ENCODE measurements around the gene TPO. TPM values are rescaled to one million over a fixed set of nuclear protein-coding genes. Genes with fewer than 3 reads are reported as not detected.
A peak's percentile ranks its signal among the peaks of the same experiment; 100 is the strongest.

TPO gene
- polyA plus RNA-seq, 3 donors = not detected

DNA sequence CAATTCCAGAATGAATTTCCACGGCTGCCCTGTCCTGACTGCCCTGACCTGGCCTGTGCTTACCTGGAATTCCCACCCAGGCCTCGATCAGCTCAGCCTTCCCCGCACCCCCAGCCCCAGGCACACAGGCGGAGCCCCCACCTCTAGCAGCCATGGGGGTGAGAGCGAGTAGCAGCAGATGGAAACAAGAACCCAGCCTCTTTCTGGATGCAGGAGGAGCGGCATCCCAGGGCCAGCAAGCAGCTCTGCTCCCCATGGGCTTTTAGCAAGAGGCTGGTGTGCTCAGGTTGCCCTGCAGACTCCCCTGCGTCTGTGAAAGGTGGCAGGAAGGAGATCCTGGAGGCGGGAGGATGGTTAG is 101.8 kb downstream of the TPO start:
- Histone ChIP-seq H3K79me2 (ENCODE audit: insufficient read depth, low read length) (no peaks in the 10 kb centered on the region), H3K27ac (ENCODE audit: low read depth in 1 of 2, low read length in 2 of 2) (no peak overlapping the region), H3K4me2 (replicated peaks; ENCODE audit: extremely low read depth, low read length, poor library complexity, severe bottlenecking) (no peak overlapping the region), H3K9me3 (replicated peaks in 1 of 2; ENCODE audit: control insufficient read depth in 1 of 2, insufficient read depth in 1 of 2, low read length in 2 of 2) (no peaks in the 10 kb centered on the region), H3K27me3 (ENCODE audit: control insufficient read depth in 2 of 2, insufficient read depth in 2 of 2, low read length in 2 of 2) (no peaks in the 10 kb centered on the region), H3K36me3 (replicated peaks in 1 of 2; ENCODE audit: control insufficient read depth in 1 of 2, insufficient read depth in 2 of 2, low read length in 2 of 2) (no peaks in the 10 kb centered on the region), H3K9ac (ENCODE audit: insufficient read depth, low read length, poor library complexity, severe bottlenecking) (no peak overlapping the region), H2AFZ (ENCODE audit: insufficient read depth, low read depth, low read length, poor library complexity, severe bottlenecking) (no peak overlapping the region), H4K20me1 (ENCODE audit: insufficient read depth, low read length) (no peaks in the 10 kb centered on the region), H3K4me1 (ENCODE audit: control insufficient read depth in 1 of 2, insufficient read depth in 2 of 2, low read length in 2 of 2) (no peaks in the 10 kb centered on the region), H3K4me3 (replicated peaks in 1 of 3; ENCODE audit: low read depth in 2 of 3, low read length in 3 of 3) (no peak overlapping the region)
- DNase-seq = no peak
- no peaks in the 10 kb centered on the region for H3K36me3 Mint-ChIP-seq
- peak overlapping the region in 1 of 7 donors; percentile 68 for H3K27ac Mint-ChIP-seq
- peaks cover 0 to 2% (median 0%) of the 10 kb centered on the region in 7 donors for H3K9me3 Mint-ChIP-seq
- 93% methylated on average over 4 of the region's 8 CpGs for WGBS (ENCODE audit: insufficient coverage)
- H3K4me3 Mint-ChIP-seq = no peak overlapping the region
- intact Hi-C loops (cut with micrococcal nuclease) = no loop called here
- TF ChIP-seq, protein P1, sequence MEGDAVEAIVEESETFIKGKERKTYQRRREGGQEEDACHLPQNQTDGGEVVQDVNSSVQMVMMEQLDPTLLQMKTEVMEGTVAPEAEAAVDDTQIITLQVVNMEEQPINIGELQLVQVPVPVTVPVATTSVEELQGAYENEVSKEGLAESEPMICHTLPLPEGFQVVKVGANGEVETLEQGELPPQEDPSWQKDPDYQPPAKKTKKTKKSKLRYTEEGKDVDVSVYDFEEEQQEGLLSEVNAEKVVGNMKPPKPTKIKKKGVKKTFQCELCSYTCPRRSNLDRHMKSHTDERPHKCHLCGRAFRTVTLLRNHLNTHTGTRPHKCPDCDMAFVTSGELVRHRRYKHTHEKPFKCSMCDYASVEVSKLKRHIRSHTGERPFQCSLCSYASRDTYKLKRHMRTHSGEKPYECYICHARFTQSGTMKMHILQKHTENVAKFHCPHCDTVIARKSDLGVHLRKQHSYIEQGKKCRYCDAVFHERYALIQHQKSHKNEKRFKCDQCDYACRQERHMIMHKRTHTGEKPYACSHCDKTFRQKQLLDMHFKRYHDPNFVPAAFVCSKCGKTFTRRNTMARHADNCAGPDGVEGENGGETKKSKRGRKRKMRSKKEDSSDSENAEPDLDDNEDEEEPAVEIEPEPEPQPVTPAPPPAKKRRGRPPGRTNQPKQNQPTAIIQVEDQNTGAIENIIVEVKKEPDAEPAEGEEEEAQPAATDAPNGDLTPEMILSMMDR (IDR thresholded peaks at IDR 0.05) = no peak
- no peaks in the 10 kb centered on the region for H3K4me1 Mint-ChIP-seq
- peaks cover 0 to 3% (median 0%) of the 10 kb centered on the region in 3 donors for H3K27me3 Mint-ChIP-seq (ENCODE audit: low read depth in 3 of 3)

DNA sequence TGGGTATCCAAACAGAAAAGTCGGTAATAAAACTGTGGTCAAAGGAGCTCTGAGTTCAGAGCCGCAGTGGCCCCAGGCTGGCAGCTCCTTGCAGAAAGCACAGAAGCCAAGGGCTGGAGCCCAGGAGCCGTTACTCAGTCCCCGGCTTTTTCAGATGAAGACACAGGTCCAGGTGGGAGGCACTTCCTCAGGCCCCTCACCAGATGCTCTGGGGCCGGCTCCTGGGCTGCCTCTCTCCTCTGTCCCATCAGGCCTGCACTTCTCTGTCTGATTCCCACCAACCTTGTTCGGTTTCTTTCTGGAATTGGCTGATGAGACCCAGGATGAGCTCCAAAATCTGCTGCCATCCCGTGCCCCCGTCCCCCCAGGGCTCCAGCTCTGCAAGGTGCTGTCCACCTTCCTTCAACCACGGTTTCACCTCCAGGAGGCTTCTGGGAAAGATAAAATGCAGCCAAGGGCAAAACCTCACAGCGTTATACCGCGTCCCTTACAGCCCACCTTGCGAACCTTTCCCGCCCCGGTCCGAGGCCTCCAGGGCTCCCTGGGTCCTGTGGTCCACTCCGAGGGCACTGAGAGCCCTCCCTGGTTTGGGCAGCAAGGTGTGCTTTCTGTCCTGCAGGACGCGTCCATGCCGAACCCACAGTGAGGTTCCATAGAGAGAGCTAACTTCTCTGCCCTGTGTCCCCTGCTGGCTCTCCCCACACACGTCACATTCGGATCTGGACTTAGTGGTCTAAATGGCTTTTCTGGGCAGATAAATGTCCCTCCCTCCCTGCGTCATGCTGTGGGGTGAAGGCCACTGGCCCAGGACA is 102.9 kb downstream of the TPO start:
- Mint-ChIP-seq H3K4me1 (no peaks in the 10 kb centered on the region), H3K9me3 (no peaks in the 10 kb centered on the region), H3K27me3 (ENCODE audit: low read depth in 3 of 3) (peaks cover 0 to 3% (median 0%) of the 10 kb centered on the region in 3 donors), H3K36me3 (no peaks in the 10 kb centered on the region), H3K27ac (no peak overlapping the region), H3K4me3 (no peak overlapping the region)
- no peaks in the 10 kb centered on the region for H3K36me3 ChIP-seq (replicated peaks in 1 of 2; ENCODE audit: control insufficient read depth in 1 of 2, insufficient read depth in 2 of 2, low read length in 2 of 2)
- no peak overlapping the region for H3K9ac ChIP-seq (ENCODE audit: insufficient read depth, low read length, poor library complexity, severe bottlenecking)
- no peak overlapping the region for H2AFZ ChIP-seq (ENCODE audit: insufficient read depth, low read depth, low read length, poor library complexity, severe bottlenecking)
- WGBS (ENCODE audit: insufficient coverage) = 97% methylated on average over 23 of the region's 23 CpGs
- H3K4me1 ChIP-seq (ENCODE audit: control insufficient read depth in 1 of 2, insufficient read depth in 2 of 2, low read length in 2 of 2) = no peaks in the 10 kb centered on the region
- no peaks in the 10 kb centered on the region for H3K27me3 ChIP-seq (ENCODE audit: control insufficient read depth in 2 of 2, insufficient read depth in 2 of 2, low read length in 2 of 2)
- no peaks in the 10 kb centered on the region for H4K20me1 ChIP-seq (ENCODE audit: insufficient read depth, low read length)
- DNase-seq = no peak
- TF ChIP-seq, protein P1 (IDR thresholded peaks at IDR 0.05) = no peak
- H3K4me3 ChIP-seq (replicated peaks in 1 of 3; ENCODE audit: low read depth in 2 of 3, low read length in 3 of 3) = no peak overlapping the region
- no peaks in the 10 kb centered on the region for H3K9me3 ChIP-seq (replicated peaks in 1 of 2; ENCODE audit: control insufficient read depth in 1 of 2, insufficient read depth in 1 of 2, low read length in 2 of 2)
- intact Hi-C loops (cut with micrococcal nuclease) = no loop called here
- no peaks in the 10 kb centered on the region for H3K79me2 ChIP-seq (ENCODE audit: insufficient read depth, low read length)
- H3K27ac ChIP-seq (ENCODE audit: low read depth in 1 of 2, low read length in 2 of 2) = no peak overlapping the region
- H3K4me2 ChIP-seq (replicated peaks; ENCODE audit: extremely low read depth, low read length, poor library complexity, severe bottlenecking) = no peak overlapping the region

Measured in CD14-positive monocyte (primary cell).